ENCODE data around the gene PAPLN. TPM values are rescaled to one million over a fixed set of nuclear protein-coding genes. Genes with fewer than 3 reads are reported as not detected.
A peak's percentile ranks its signal among the peaks of the same experiment; 100 is the strongest.

PAPLN gene
- total RNA-seq (2021) (0.31 and 0.75 TPM in 2 replicates), Bru-seq, nascent RNA (percentile 15 among the genes with signal in this experiment), BruChase-seq, experiment 1, labeled RNA remaining after a 2-hour chase (percentile 12 among the genes with signal in this experiment), BruChase-seq, experiment 2, labeled RNA remaining after a 6-hour chase (percentile 17 among the genes with signal in this experiment)
- long read RNA-seq, partial matches to known transcripts, result 0 of 2 reads
- long read RNA-seq, other reads (novel, unspliced or antisense), result 2 of 2 reads

GRCh38 chr14:73237219-73237785, at the start of gene PAPLN:
Gene PAPLN, plus strand, starts transcription at chr14:73237506. Its CDS starts 2,273 bp downstream, at chr14:73239779.
- TF ChIP-seq CTCF (conservative IDR thresholded peaks at IDR 0.05; ENCODE audit: low read depth, low read length) (no peak), EZH2 (IDR thresholded peaks at IDR 0.05; ENCODE audit: borderline replicate concordance, low read depth, low read length, poor library complexity, severe bottlenecking) (no peak)
- DNase-seq (ENCODE audit: low spot score), result no peak
- ChIA-PET CTCF (no interaction called here), POLR2A (ENCODE audit: low non-redundant PET) (no interaction called here)
- no peak within 1 kb of the TSS for H3K27ac ChIP-seq (ENCODE audit: low read depth, low read length, poor library complexity, severe bottlenecking)
- peak within 1 kb of the TSS; percentile 53 for H3K4me3 ChIP-seq (ENCODE audit: low read depth, low read length, poor library complexity, severe bottlenecking)
- peaks cover 12% of the 10 kb centered on the region for H3K4me1 ChIP-seq (ENCODE audit: insufficient read depth, low read length, poor library complexity, severe bottlenecking)
- H3K9me3 ChIP-seq (ENCODE audit: low read depth, low read length, poor library complexity, severe bottlenecking), result no peaks in the 10 kb centered on the region
- BruUV-seq (replicated peaks), result no TSS peak
- intact Hi-C loops (cut with micrococcal nuclease; ENCODE audit: unreplicated experiment), result no loop called here
- H3K36me3 ChIP-seq (ENCODE audit: insufficient read depth, low read length, poor library complexity, severe bottlenecking), result no peaks in the 10 kb centered on the region
- H3K27me3 ChIP-seq (replicated peaks; ENCODE audit: insufficient read depth, low read depth, low read length, poor library complexity), result peaks cover 26% of the 10 kb centered on the region

GRCh38 chr14:73188501-73188911, 48.8 kb upstream of the PAPLN start:
- no peaks in the 10 kb centered on the region for H3K27me3 ChIP-seq (replicated peaks; ENCODE audit: insufficient read depth, low read depth, low read length, poor library complexity)
- no peak for DNase-seq (ENCODE audit: low spot score)
- ChIA-PET POLR2A (ENCODE audit: low non-redundant PET) (no interaction called here), CTCF (no interaction called here)
- no peak overlapping the region for H3K4me3 ChIP-seq (ENCODE audit: low read depth, low read length, poor library complexity, severe bottlenecking)
- H3K4me1 ChIP-seq (ENCODE audit: insufficient read depth, low read length, poor library complexity, severe bottlenecking), result no peaks in the 10 kb centered on the region
- TF ChIP-seq CTCF (conservative IDR thresholded peaks at IDR 0.05; ENCODE audit: low read depth, low read length), result no peak
- TF ChIP-seq EZH2 (IDR thresholded peaks at IDR 0.05; ENCODE audit: borderline replicate concordance, low read depth, low read length, poor library complexity, severe bottlenecking), result no peak
- BruUV-seq (replicated peaks), result no TSS peak
- H3K36me3 ChIP-seq (ENCODE audit: insufficient read depth, low read length, poor library complexity, severe bottlenecking), result peaks cover 6% of the 10 kb centered on the region
- H3K27ac ChIP-seq (ENCODE audit: low read depth, low read length, poor library complexity, severe bottlenecking), result no peak overlapping the region
- intact Hi-C loops (cut with micrococcal nuclease; ENCODE audit: unreplicated experiment), result no loop called here
- H3K9me3 ChIP-seq (ENCODE audit: low read depth, low read length, poor library complexity, severe bottlenecking), result no peaks in the 10 kb centered on the region

- Histone ChIP-seq H3K36me3 (ENCODE audit: insufficient read depth, low read length, poor library complexity, severe bottlenecking) (peaks cover 12% of the 10 kb centered on the region), H3K27me3 (replicated peaks; ENCODE audit: insufficient read depth, low read depth, low read length, poor library complexity) (no peaks in the 10 kb centered on the region), H3K27ac (ENCODE audit: low read depth, low read length, poor library complexity, severe bottlenecking) (no peak overlapping the region), H3K9me3 (ENCODE audit: low read depth, low read length, poor library complexity, severe bottlenecking) (no peaks in the 10 kb centered on the region), H3K4me1 (ENCODE audit: insufficient read depth, low read length, poor library complexity, severe bottlenecking) (no peaks in the 10 kb centered on the region), H3K4me3 (ENCODE audit: low read depth, low read length, poor library complexity, severe bottlenecking) (no peak overlapping the region)
- ChIA-PET CTCF (no interaction called here), POLR2A (ENCODE audit: low non-redundant PET) (no interaction called here)
- intact Hi-C loops (cut with micrococcal nuclease; ENCODE audit: unreplicated experiment), result no loop called here
- BruUV-seq (replicated peaks), result no TSS peak
- DNase-seq (ENCODE audit: low spot score), result no peak
- TF ChIP-seq EZH2 (IDR thresholded peaks at IDR 0.05; ENCODE audit: borderline replicate concordance, low read depth, low read length, poor library complexity, severe bottlenecking) (no peak), CTCF (conservative IDR thresholded peaks at IDR 0.05; ENCODE audit: low read depth, low read length) (no peak)
Observed at GRCh38 chr14:73189651-73190050, 47.7 kb upstream of the PAPLN start.
